ENCODE data around the gene PCDHGB6. TPM values are rescaled to one million over a fixed set of nuclear protein-coding genes. Genes with fewer than 3 reads are reported as not detected.
A peak's percentile ranks its signal among the peaks of the same experiment; 100 is the strongest.
"Not testable (repeated sequence)": the region's sequence is repeated elsewhere in the genome, so short reads cannot be mapped to it uniquely, and the experiment has no call there.

Gene PCDHGB6
- total RNA-seq, 6 experiments from 2014 or later = 0.79 to 1.4 (median 1.1) TPM

GRCh38 chr5:141409598-141410306 is 1.9 kb downstream of the PCDHGB6 start:
- DNase-seq = no peak
- peaks cover 53% of the 10 kb centered on the region for H3K9me3 Mint-ChIP-seq
- TF ChIP-seq CTCF (IDR thresholded peaks at IDR 0.05) = no peak
- peaks cover 65% of the 10 kb centered on the region for H3K36me3 Mint-ChIP-seq (ENCODE audit: low read depth)
- H3K4me1 Mint-ChIP-seq (ENCODE audit: low read depth) = no peaks in the 10 kb centered on the region; the same call in 1 of the 2 replicates
- no peak overlapping the region for H3K27ac Mint-ChIP-seq
- no peaks in the 10 kb centered on the region for H3K27me3 Mint-ChIP-seq (ENCODE audit: insufficient read depth)
- H3K4me3 Mint-ChIP-seq = no peak overlapping the region

- H3K4me3 Mint-ChIP-seq = no peak overlapping the region
- no peaks in the 10 kb centered on the region for H3K27me3 Mint-ChIP-seq (ENCODE audit: insufficient read depth)
- no peak for TF ChIP-seq CTCF (IDR thresholded peaks at IDR 0.05)
- H3K27ac Mint-ChIP-seq = no peak overlapping the region
- DNase-seq = no peak
- H3K36me3 Mint-ChIP-seq (ENCODE audit: low read depth) = peaks cover 48% of the 10 kb centered on the region
- H3K9me3 Mint-ChIP-seq = peaks cover 42% of the 10 kb centered on the region
- no peaks in the 10 kb centered on the region; the same call in 1 of the 2 replicates for H3K4me1 Mint-ChIP-seq (ENCODE audit: low read depth)
These were observed 3.8 kb downstream of the PCDHGB6 start for GRCh38 chr5:141411575-141411974.

GRCh38 chr5:141412854-141413539 is 5.2 kb downstream of the PCDHGB6 start, which contains the start of gene PCDHGA10:
Gene PCDHGA10, plus strand, starts transcription at chr5:141412987. Its CDS starts 189 bp downstream, at chr5:141413176.
- peaks cover 38% of the 10 kb centered on the region for H3K9me3 Mint-ChIP-seq
- TF ChIP-seq CTCF (IDR thresholded peaks at IDR 0.05) = peak; percentile 73
- peak; percentile 26 for DNase-seq
- H3K27me3 Mint-ChIP-seq (ENCODE audit: insufficient read depth) = peaks cover 2% of the 10 kb centered on the region; the same call in 1 of the 2 replicates
- peaks cover 4% of the 10 kb centered on the region for H3K4me1 Mint-ChIP-seq (ENCODE audit: low read depth)
- no peak within 1 kb of the TSS for H3K27ac Mint-ChIP-seq
- H3K36me3 Mint-ChIP-seq (ENCODE audit: low read depth) = peaks cover 45% of the 10 kb centered on the region
- H3K4me3 Mint-ChIP-seq = 0 out of 2 replicates have a peak within 1 kb of the TSS, but pooled peaks have one; percentile 20

GRCh38 chr5:141413540-141414069 is 5.8 kb downstream of the PCDHGB6 start:
- Mint-ChIP-seq H3K9me3 (peaks cover 38% of the 10 kb centered on the region), H3K27me3 (ENCODE audit: insufficient read depth) (peaks cover 2% of the 10 kb centered on the region; the same call in 1 of the 2 replicates), H3K36me3 (ENCODE audit: low read depth) (peaks cover 45% of the 10 kb centered on the region), H3K27ac (no peak overlapping the region), H3K4me3 (no peak overlapping the region), H3K4me1 (ENCODE audit: low read depth) (peaks cover 10% of the 10 kb centered on the region)
- no peak for DNase-seq
- TF ChIP-seq CTCF (IDR thresholded peaks at IDR 0.05) = no peak

- H3K27ac Mint-ChIP-seq = not testable (repeated sequence)
These were observed 6.9 kb downstream of the PCDHGB6 start for GRCh38 chr5:141414548-141415274.

GRCh38 chr5:141415275-141415618 is 7.4 kb downstream of the PCDHGB6 start:
- H3K4me3 Mint-ChIP-seq; DNase-seq; H3K27me3 Mint-ChIP-seq (ENCODE audit: insufficient read depth); H3K27ac Mint-ChIP-seq: not testable (repeated sequence)
- H3K4me1 Mint-ChIP-seq (ENCODE audit: low read depth) = peaks cover 14% of the 10 kb centered on the region
- peaks cover 32% of the 10 kb centered on the region for H3K9me3 Mint-ChIP-seq
- H3K36me3 Mint-ChIP-seq (ENCODE audit: low read depth) = peaks cover 45% of the 10 kb centered on the region

More at GRCh38 chr5:141414548-141415274, 6.9 kb downstream of the PCDHGB6 start:
- H3K4me3 Mint-ChIP-seq; H3K27me3 Mint-ChIP-seq (ENCODE audit: insufficient read depth); DNase-seq: not testable (repeated sequence)
- Mint-ChIP-seq H3K4me1 (ENCODE audit: low read depth) (peaks cover 14% of the 10 kb centered on the region), H3K9me3 (peaks cover 33% of the 10 kb centered on the region), H3K36me3 (ENCODE audit: low read depth) (peaks cover 43% of the 10 kb centered on the region)
